GM19351 (cell line): Measurements from ENCODE around the gene NUS1.
"Not testable (repeated sequence)": the region's sequence is repeated elsewhere in the genome, so short reads cannot be mapped to it uniquely, and the experiment has no call there.

Experiments used
- ATAC-seq: cut with Tn5 transposase; IDR thresholded peaks from one replicate; pipeline ENCODE4 v1.9.1; 2021; ENCODE audit warnings: mild to moderate bottlenecking, moderate library complexity; ENCODE audit not compliant: unreplicated experiment

NUS1 gene

DNA sequence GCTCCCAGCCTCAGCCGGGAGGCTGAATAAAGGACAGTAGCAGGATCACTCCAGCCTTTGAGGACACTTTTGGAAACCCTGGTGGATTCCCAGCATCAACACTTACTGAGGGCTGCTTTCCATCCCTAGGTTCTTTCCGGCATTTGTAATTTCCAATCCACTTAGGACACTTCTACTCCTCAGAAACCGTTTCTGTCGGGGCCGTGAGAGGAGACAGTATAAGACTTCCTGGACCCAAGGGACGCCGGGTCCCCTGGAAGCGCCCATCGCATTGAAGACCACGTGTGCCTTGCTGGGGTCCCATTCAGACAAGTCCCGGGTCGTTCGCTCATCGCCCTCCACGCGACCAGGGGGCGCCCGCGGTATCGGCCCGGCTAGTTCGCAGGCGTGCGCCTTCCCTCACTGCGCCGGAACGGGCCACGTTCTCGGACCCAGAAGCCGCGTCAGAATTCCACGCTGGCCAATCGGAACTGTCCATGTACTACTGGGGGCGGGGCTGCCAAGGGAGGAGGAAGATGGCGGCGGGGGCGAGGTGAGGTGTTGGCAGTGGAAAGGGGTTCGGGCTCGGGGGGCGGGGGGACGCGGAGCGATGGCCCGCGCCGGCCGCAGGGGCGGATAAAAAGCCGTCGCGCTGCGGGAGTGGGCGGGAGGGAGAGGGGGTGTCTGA lies at the start of gene NUS1:
Gene NUS1 (plus strand): TSS at position 479 of the 667 bp plus-strand sequence. CDS start 202 bp downstream, outside the sequence.
- ATAC-seq, result peak; percentile 96

DNA sequence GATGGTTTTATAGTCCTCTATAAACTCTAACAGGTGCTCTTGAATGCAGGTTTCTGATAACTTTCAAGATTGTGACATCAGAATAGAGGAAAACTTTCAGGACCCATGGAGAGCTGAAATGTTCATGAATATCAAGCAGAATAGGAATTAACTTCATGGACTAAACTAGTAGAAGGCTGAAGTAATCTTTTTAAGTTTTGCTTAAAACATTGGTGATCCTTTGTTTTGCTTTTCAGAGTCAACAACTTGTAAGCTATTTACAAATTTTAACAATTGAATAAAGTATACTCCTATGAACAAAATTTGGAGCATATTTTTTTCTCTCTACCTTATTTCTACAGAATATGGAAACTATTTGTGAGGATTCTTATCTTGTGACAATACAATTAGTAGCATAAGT lies 47.7 kb upstream of the NUS1 start:
- no peak for ATAC-seq

DNA sequence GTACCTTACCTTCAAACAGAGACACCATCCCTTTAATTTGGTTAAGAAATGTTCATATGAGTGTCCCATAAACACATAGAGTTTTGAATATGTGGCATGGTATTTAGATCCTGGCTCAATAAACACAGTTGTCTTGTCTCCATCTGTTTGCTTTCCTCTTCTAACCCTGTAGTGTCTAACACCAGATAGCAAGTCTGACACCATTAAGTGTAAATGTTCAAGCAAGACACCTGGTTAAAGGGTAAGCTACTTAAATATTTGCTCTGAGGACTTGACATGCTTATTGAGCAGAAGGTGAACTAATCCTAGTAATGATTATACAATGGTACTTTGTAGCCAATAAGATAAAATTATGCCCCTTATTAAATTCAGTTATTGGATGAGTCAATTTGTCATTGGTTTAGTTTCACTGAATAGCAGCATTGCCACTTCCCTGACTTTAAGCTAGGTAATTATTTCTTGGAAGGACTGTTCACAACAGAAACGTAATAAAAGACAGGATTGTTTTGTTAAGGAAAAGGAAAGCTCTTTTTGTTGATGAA lies 46.1 kb upstream of the NUS1 start:
- ATAC-seq, result no peak

DNA sequence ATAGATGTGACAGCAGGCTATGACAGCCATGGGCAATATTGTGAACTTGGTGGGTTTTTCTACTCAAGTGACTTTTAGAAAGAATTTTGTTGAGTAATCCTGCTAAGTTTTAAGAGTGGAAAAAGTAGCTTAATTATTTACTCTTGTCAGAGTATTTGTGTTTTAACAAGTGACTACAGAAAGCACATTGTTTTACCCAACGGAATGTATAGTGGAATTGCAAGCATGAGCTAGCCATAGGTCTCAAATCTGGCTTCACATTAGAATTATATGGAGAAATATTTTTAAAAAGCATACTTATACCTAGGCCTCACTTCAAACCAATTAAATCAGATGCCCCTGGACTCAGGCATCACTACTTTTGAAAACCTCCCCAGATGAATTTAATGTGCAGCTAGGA lies 37.5 kb upstream of the NUS1 start:
- ATAC-seq, result no peak

DNA sequence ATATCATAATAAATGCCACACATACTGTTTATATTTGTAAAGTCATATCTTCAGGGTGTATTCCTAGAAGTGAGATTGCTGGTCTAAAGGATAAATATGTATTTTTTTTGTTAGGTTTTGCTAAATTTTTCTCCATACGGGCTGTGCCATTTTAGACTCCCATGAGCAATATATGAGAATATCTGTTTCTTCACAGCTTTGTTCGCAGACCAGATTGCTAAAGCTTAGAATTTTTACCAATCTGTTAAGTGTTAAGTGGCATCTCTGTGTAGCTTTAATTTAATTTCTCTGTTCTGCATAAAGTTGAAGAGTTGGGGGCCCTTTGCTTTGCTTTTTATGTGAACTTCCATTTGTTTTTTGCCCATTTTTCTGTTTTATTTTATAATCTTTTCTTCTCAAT lies 32.3 kb upstream of the NUS1 start:
- no peak for ATAC-seq

DNA sequence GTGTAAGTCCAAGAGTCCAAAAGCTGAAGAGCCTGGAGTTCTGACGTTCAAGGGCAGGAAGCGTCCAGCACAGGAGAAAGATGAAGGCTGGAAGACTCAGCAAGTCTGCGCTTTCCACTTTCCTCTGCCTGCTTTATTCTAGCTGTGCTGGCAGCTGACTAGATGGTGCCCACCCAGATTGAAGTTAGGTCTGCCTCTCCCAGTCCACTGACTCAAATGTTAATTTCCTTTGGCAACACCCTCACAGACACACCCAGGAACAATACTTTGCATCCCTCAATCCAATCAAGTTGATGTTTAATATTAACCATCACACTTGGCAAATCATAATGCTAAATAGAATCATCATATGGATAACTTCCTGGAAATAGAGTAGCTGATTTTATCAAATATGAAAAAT lies 23.3 kb upstream of the NUS1 start:
- ATAC-seq, result not testable (repeated sequence)

DNA sequence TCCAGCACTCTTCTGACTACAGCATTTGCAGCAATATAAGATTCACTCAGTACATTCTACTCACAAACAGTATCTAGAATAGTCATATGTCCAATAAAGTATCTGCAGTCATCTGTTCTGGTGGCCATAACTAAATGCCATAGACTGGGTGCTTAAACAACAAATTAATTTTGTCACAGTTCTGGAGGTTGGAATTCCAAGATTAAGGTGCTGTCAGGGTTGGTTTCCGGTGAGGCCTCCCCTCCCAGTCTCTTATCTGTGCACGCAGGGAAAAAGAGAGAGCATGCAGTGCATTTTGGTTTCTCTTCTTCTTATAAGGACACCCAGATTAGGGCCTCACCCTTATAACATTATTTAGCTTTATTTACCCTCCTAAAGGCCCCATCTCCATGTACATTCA lies 21.3 kb upstream of the NUS1 start:
- no peak for ATAC-seq

DNA sequence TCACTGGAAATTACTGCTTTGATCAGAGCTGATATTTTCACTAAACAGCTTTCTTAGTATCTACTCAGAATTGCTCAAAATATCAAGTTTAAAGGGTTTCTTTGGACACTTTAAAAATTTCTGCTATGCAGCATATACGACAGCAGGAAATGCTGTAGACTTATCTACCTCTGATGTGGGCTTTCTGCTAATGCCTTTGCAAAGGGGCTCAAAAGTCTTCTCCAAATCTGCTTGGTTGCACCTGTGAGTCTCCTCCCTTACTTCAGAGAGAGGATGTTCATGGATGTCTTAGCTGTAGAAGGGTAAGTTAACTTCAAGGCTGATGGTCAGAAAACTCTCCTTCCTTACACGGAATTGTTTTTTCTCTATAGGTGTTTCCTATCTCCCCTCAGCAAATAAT lies 19.9 kb upstream of the NUS1 start:
- no peak for ATAC-seq

DNA sequence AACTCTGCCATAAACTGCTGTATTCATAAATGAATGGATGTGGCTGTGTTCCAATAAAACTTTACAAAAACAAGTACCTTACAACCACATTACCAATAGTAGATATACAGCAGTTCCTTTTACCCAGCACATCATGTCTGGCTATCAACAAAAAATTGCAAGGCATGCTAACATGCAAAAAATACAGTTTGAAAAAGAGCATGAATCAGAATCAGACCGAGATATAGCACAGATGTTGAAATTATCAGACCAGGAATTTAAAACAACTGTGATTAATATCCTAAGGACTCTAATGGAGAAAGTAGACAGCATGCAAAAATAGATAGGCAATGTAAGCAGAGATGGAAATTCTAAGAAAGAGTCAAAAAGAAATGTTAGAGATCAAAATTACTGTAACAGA lies 8.4 kb upstream of the NUS1 start:
- ATAC-seq, result no peak

DNA sequence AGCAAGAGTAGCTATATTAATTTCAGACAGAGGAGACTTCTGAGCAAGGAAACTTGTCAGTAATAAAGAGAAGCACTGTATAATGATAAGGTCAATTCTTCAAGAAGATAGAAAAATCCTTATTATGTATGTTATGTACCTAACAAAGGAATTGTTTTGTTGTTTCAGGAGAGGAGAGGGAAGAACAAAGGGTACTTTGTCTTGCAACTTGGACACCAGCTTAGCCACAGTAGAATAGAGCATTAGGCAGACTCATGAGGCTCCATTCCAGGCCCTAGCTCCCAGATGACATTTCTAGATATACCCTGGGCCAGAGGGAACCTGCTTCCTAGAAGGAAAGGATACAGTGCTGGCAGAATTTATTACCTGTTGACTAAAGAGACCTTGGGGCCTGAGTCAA lies 6.5 kb upstream of the NUS1 start:
- ATAC-seq, result no peak

DNA sequence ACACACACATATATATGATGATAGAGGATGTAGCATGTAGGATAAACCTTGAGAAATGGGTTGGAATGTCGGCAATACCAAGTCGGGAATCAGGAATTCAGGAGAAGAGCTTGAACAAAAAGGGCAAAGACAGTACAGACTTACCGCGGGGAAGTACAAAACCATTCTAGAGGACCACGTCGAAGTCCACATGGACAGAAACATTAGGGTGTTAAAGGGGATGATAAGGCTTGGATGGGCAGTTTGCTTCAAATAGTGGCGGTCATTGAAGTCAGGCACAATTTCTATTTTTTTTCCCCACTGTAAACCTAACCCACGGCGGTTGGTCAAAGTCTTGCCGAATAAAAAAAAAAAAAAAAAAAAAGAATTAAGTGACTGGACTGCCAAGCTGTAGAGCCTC lies 766 bp upstream of the NUS1 start:
- no peak for ATAC-seq

DNA sequence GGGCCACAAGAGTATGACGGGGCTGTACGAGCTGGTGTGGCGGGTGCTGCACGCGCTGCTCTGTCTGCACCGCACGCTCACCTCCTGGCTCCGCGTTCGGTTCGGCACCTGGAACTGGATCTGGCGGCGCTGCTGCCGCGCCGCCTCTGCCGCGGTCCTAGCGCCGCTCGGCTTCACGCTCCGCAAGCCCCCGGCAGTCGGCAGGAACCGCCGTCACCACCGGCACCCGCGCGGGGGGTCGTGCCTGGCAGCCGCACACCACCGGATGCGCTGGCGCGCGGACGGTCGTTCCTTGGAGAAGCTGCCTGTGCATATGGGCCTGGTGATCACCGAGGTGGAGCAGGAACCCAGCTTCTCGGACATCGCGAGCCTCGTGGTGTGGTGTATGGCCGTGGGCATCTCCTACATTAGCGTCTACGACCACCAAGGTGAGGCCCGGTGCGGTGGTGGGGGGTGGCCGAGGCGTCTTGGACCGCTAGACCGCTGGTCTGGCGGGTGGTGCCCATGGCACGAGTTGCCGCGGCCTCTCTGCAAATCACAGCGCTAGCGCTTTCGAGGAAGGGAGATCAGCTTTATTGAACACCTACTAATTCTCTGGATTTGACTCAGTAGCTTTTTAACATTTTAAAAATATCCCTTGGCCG lies 511 bp downstream of the NUS1 start:
- ATAC-seq, result peak; percentile 25

DNA sequence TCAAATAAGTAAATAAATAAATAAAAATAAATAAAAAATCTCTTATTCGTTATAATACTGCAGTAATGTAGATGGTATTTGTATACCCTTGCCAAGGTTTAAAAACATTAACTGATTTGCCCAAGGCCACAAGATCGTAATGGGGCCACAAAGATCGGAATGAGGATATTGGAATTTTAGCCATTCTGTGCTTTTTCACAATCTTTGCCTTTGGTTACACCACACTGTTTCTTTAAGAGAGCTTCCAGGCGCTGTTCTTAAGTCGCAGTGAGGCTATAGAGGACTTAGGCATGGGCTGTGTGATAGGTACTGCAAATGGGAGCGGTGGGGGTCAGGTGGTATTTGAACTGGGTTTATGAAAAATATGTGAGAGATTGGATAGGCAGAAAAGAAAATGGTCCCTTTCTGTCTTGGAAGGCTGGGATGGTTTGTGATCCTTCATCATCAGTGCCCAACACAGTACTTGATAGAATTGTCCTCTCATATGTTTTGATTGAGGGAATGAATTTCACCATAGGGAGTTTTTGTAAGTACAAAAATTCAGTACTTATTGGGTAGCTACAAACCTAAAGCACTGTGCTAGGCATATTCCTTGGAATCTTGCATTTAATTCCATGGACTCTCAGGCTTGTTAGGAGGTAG lies 1.4 kb downstream of the NUS1 start:
- no peak for ATAC-seq

DNA sequence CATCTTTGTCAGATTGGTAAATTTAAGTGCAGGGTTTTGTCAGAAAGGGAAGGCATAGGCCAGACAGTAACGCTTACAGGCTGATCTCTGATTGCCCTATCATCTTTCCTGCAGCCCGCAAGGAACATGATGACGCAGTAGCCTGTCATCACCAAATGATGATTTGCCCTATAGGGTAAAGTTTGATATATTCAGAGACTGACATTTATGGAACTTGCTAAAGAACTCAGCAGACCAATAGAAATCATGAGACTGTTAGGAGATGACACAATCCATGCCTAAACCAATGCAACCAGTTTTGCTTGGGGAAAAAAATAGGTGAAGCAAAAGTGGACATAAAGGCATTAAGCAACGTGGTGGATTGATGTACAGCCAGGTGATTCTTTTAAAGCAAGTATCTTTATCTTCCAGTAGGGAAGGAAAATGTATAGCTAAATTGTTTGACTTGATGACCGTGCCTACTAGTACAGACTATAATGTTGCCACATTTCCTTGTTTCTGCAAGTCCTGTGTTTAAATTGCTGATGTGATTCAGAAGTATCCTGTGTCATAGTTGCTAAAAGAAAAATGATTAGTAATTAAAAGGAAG lies 2.4 kb downstream of the NUS1 start:
- no peak for ATAC-seq

DNA sequence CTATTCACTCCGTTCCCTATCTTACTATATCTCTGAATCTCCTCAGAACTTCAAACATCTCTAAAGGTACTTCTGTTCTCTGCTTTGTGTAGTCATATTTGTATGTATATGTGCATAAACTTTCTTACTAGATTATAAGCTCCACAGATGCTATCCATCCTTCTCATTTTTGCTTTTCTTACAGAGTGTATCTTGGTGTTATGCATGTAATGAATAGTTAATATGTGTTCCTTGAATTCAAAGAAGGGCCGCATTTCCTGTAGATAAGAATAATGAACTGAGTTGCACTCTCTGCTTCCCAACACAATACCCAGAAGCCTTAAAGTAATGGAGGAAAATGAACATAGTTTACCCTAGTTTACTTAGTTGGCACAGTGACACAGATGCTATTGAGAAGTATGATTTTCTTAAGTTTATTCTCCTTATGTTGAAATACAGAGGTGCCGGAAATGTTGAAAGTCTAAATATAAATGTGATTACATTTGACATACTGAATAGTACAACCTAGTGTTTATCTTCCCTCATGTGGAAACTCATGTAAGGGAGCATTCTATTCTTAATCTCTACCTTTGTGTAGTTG lies 6.0 kb downstream of the NUS1 start:
- no peak for ATAC-seq

DNA sequence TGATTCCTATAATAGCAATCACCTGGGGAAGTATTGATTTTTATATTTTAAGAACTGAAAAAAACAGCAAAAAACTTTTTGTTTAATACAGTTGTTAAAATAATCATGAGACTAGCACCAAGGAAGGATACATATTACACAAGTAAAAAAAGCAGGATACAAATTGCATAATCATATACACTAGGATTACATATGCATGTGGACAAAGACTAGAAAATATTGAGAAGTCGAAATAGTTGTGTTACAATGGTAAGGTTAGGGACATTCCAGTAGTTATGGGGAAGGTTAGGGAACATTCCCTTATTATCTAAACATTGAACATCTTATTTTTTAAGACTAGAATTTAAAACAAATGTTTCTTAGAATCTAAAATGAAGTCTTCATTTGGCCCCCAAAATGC lies 9.5 kb downstream of the NUS1 start:
- no peak for ATAC-seq

DNA sequence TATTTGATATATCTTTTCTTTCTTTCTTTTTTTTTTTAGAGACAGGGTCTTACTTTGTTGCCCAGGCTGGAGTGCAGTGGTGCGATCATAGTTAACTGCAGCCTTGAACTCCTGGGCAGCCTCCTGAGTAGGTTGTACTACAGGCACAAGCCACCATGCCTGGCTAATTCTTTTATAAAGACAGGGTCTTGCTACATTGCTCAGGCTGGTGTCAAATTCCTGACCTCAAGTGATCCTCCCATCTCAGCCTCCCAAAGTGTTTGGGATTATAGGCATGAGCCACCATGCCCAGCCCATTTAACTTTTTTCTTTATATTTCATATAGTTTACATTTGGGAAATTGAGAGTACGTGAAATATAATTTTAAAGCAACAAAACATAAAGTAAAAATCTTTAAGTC lies 10.1 kb downstream of the NUS1 start:
- no peak for ATAC-seq

DNA sequence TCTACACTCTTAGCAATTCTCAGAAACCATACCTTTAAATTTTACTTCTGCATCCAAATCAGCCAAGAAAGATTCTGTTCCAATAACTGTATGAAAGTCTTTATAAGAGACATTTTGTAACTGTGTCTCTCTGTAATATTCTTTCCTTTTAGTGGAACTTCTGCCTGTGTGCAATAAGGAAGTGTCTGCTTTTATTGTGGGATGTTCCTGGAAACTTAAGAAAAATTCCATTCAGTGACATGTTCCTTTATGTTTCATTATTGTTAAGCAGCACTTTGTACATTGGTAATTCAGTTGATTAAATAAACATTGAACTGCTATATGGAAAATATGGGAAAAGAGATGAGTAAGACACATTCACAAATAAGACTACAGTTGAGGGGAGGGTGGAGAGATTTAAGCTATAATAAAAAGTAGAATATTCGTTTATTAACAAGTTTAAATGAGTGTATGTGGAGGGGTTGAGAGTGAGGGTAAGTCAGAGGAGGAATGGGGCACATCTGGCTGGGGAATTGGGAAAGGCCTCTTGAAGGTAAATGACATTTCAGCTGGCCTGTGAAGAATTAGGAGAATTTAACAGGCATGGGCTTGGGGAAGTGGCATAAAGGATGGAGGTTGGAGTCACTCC lies 11.9 kb downstream of the NUS1 start:
- ATAC-seq, result no peak

DNA sequence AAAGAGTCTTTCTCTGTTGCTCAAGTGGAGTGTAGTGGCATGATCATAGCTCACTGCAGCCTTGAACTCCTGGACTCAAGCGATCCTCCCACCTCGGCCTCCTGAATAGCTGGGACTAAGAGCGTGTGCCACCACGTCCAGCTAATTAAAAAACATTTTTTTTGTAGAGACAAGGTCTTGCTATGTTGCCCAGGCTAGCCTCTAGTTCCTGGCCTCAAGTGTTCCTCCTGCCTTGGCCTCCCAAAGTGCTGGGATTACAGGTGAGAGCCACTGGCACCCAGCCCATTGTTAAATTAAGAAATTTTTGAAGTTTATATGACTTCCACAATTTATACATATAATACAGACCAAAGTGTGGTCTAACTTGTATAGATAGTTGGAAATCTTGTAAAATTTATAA lies 14.3 kb downstream of the NUS1 start:
- not testable (repeated sequence) for ATAC-seq

DNA sequence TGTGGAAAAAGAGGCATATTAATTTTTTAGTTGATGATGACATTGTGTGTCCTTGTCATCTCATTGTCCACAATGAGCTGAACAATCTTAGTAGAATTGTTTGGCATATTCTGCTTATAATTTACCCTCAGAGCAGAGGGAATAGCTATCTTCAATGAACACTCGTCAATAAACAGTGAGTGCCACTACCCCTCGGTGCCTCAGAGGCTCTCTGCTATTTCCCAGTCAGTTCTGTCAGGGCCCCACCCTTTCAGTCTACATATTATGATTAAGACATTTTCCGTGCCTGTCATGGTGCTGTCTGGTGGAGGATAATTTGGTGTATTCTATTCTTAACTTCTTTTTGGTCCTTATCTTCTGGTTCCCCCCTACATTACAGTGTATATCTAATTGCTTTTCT lies 31.2 kb downstream of the NUS1 start:
- ATAC-seq, result no peak

DNA sequence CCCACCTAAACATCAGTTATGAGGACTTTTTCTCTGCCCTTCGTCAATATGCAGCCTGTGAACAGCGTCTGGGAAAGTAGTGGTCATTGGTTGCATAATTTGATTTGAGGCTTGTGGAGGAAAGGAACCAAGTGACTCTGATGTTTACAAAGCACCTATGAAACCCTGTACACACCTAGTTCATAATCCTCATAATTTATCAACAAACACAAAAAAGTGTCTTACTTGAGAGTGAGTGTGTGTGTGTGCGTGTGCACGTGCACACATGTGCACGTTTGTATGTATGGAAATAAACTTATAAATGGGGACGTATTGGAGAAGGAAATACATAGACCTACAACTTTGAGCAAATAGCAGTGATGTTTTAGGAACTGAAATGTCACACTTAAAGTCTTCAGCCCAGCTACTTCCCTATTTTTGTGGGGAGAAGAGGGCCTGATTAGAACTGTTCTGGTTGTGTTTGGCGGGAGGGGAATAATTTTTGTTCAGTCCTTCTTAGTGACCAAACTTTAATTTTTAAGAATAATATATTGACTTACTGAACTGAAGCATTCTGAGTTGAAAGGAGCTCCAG lies 31.8 kb downstream of the NUS1 start:
- ATAC-seq, result not testable (repeated sequence)
